ENCODE data around the gene MTHFD2L. TPM values are rescaled to one million over a fixed set of nuclear protein-coding genes. Genes with fewer than 3 reads are reported as not detected.

Gene MTHFD2L
- total RNA-seq, 1 experiment from 2014 or later, result 11.6 TPM

- no peaks in the 10 kb centered on the region for H3K79me2 ChIP-seq (ENCODE audit: insufficient read depth, low read length)
- no peaks in the 10 kb centered on the region for H3K4me1 ChIP-seq (ENCODE audit: insufficient read depth, low read length)
- no peak for TF ChIP-seq CTCF (conservative IDR thresholded peaks at IDR 0.05)
- no peak overlapping the region for H3K9ac ChIP-seq (ENCODE audit: extremely low read depth, insufficient read length, low read length)
- H3K4me2 ChIP-seq (ENCODE audit: insufficient read depth, insufficient read length, low read length), result no peak overlapping the region
- H3K18ac ChIP-seq (ENCODE audit: insufficient read length, low read depth, low read length), result no peak overlapping the region
- no peak overlapping the region for H2BK12ac ChIP-seq (ENCODE audit: insufficient read length, low read depth, low read length)
- no peak overlapping the region for H3K4ac ChIP-seq (ENCODE audit: low read depth, low read length)
- Mint-ChIP-seq H3K4me1 (peaks cover 17 to 31% of the 10 kb centered on the region in 2 experiments), H3K9me3 (no peaks in the 10 kb centered on the region), H3K27ac (no peak overlapping the region; a peak in 1 of 7 replicates), H3K27me3 (ENCODE audit: low read depth) (no peaks in the 10 kb centered on the region), H3K4me3 (no peak overlapping the region), H3K36me3 (ENCODE audit: insufficient read depth in 1 of 3, low read depth in 3 of 3) (no peaks in the 10 kb centered on the region)
- H3K23ac ChIP-seq (ENCODE audit: insufficient read length, low read depth, low read length), result no peak overlapping the region
- H4K20me1 ChIP-seq (ENCODE audit: control insufficient read depth, insufficient read depth, insufficient read length), result no peaks in the 10 kb centered on the region
- no peak overlapping the region for H4K91ac ChIP-seq (ENCODE audit: insufficient read length, low read depth, low read length)
- no peak overlapping the region for H3K27ac ChIP-seq (ENCODE audit: insufficient read length, low read depth, low read length)
- no peak overlapping the region for H3K14ac ChIP-seq (ENCODE audit: insufficient read depth, low read length)
- H2BK15ac ChIP-seq (ENCODE audit: low read depth, low read length), result no peak overlapping the region
- H2BK5ac ChIP-seq (ENCODE audit: insufficient read length, low read length), result no peak overlapping the region
- no peak overlapping the region for H4K5ac ChIP-seq (ENCODE audit: insufficient read length, low read depth, low read length)
- H2BK120ac ChIP-seq (ENCODE audit: low read depth, low read length, poor library complexity, severe bottlenecking), result no peak overlapping the region
- H2AFZ ChIP-seq (ENCODE audit: low read length), result no peak overlapping the region
- H3K9me3 ChIP-seq (ENCODE audit: control insufficient read depth, low read depth, low read length), result no peaks in the 10 kb centered on the region
- H4K8ac ChIP-seq (replicated peaks; ENCODE audit: insufficient read length, low read depth, low read length), result no peak overlapping the region
- no peak for DNase-seq
- H3K79me1 ChIP-seq (ENCODE audit: insufficient read depth, low read depth, low read length, poor library complexity, severe bottlenecking), result no peaks in the 10 kb centered on the region
- H2BK20ac ChIP-seq (ENCODE audit: low read depth, low read length, poor library complexity, severe bottlenecking), result no peak overlapping the region
- no peaks in the 10 kb centered on the region for H3K27me3 ChIP-seq (ENCODE audit: insufficient read depth, low read length)
- H3K23me2 ChIP-seq (ENCODE audit: insufficient read length, low read depth, low read length, poor library complexity, severe bottlenecking), result no peaks in the 10 kb centered on the region
- no peak overlapping the region for H2AK5ac ChIP-seq (ENCODE audit: insufficient read length, low read length)
- H3K56ac ChIP-seq (ENCODE audit: insufficient read length, low read depth, low read length), result no peak overlapping the region
- no peak overlapping the region for H3T11ph ChIP-seq (ENCODE audit: low read length)
- 100% methylated on average over 1 of the region's 5 CpGs for WGBS (ENCODE audit: extremely low coverage, insufficient read length, low lambda C conversion rate)
Measured at GRCh38 chr4:74111306-74111975, 46.5 kb upstream of the MTHFD2L start.

Measured in H9 (cell line).